Measurements from ENCODE around the gene BCL11A. TPM values are rescaled to one million over a fixed set of nuclear protein-coding genes. Genes with fewer than 3 reads are reported as not detected.
A peak's percentile ranks its signal among the peaks of the same experiment; 100 is the strongest.

The BCL11A gene
- polyA plus RNA-seq, 3 donors: 8.7 to 15.6 (median 11.1) TPM

DNA sequence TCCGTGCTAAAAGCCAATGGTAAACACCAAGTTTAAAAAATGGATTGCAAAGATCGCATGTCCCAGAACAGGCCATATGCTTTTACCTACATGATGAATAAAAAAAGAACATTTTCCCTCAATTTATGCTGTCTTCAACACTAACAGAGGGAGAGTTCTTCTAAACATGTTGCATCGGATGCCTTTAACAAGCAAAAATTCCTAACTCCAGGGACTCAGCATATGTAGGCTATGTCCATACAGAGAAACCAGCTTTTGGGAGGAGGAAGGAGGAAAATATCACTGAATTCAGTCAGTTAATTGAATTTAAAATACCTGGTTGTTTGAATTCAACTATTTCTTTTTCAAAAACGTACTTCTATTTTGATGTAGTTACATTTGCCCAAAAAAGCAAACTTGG is 28.6 kb downstream of the BCL11A start:
- peaks cover 9% of the 10 kb centered on the region for H4K20me1 ChIP-seq (ENCODE audit: insufficient read depth, low read length)

DNA sequence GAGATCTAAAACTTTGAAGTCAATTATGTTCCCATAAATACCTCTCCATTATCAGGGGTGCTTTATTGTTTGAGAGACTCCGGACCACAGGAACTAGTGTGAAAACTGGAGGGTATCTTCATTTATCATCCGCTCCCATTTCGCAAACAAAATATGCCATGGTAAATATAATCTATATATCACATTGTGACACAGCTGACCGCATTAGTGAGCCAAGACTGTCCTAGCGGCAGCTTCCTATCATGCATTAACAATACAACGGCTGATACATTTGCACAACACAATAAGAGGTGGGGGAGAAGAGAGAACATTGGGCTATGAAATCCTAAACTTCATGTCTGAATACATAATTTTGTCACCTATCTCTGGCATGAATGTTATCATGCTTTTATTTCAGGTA is 29.5 kb downstream of the BCL11A start:
- DNase-seq: peak in 2 of 3 donors; percentile 60 to 68
- H3K9ac ChIP-seq (ENCODE audit: insufficient read depth, low read length, poor library complexity, severe bottlenecking): no peak overlapping the region
- H3K4me3 ChIP-seq (replicated peaks in 1 of 3; ENCODE audit: low read depth in 2 of 3, low read length in 3 of 3): no peak overlapping the region
- Mint-ChIP-seq H3K27me3 (ENCODE audit: low read depth in 3 of 3) (no peaks in the 10 kb centered on the region), H3K36me3 (peaks cover 25 to 42% of the 10 kb centered on the region in 2 donors), H3K27ac (peak overlapping the region in 5 of 7 donors; percentile 4 to 78 (median 64)), H3K4me3 (no peak overlapping the region), H3K4me1 (peaks cover 74% of the 10 kb centered on the region), H3K9me3 (peaks cover 0 to 1% (median 0%) of the 10 kb centered on the region in 7 donors)
- peak overlapping the region; percentile 8 for H3K4me2 ChIP-seq (replicated peaks; ENCODE audit: extremely low read depth, low read length, poor library complexity, severe bottlenecking)
- peak overlapping the region in 1 of 2 donors; percentile 17 for H3K27ac ChIP-seq (ENCODE audit: low read depth in 1 of 2, low read length in 2 of 2)
- TF ChIP-seq, protein P1, sequence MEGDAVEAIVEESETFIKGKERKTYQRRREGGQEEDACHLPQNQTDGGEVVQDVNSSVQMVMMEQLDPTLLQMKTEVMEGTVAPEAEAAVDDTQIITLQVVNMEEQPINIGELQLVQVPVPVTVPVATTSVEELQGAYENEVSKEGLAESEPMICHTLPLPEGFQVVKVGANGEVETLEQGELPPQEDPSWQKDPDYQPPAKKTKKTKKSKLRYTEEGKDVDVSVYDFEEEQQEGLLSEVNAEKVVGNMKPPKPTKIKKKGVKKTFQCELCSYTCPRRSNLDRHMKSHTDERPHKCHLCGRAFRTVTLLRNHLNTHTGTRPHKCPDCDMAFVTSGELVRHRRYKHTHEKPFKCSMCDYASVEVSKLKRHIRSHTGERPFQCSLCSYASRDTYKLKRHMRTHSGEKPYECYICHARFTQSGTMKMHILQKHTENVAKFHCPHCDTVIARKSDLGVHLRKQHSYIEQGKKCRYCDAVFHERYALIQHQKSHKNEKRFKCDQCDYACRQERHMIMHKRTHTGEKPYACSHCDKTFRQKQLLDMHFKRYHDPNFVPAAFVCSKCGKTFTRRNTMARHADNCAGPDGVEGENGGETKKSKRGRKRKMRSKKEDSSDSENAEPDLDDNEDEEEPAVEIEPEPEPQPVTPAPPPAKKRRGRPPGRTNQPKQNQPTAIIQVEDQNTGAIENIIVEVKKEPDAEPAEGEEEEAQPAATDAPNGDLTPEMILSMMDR (IDR thresholded peaks at IDR 0.05): peak; percentile 18
- intact Hi-C loops (cut with micrococcal nuclease): no loop called here
- peaks cover 100% of the 10 kb centered on the region for H3K79me2 ChIP-seq (ENCODE audit: insufficient read depth, low read length)
- H3K9me3 ChIP-seq (replicated peaks in 1 of 2; ENCODE audit: control insufficient read depth in 1 of 2, insufficient read depth in 1 of 2, low read length in 2 of 2): no peaks in the 10 kb centered on the region
- peaks cover 46 to 54% of the 10 kb centered on the region in 2 donors for H3K4me1 ChIP-seq (ENCODE audit: control insufficient read depth in 1 of 2, insufficient read depth in 2 of 2, low read length in 2 of 2)
- no peaks in the 10 kb centered on the region for H3K27me3 ChIP-seq (ENCODE audit: control insufficient read depth in 2 of 2, insufficient read depth in 2 of 2, low read length in 2 of 2)
- no peak overlapping the region for H2AFZ ChIP-seq (ENCODE audit: insufficient read depth, low read depth, low read length, poor library complexity, severe bottlenecking)
- H4K20me1 ChIP-seq (ENCODE audit: insufficient read depth, low read length): peaks cover 9% of the 10 kb centered on the region
- peaks cover 4 to 14% of the 10 kb centered on the region in 2 donors for H3K36me3 ChIP-seq (replicated peaks in 1 of 2; ENCODE audit: control insufficient read depth in 1 of 2, insufficient read depth in 2 of 2, low read length in 2 of 2)
- no CpG with 5 or more reads among the region's 6 CpGs for WGBS (ENCODE audit: insufficient coverage)

More for the DNA sequence above, 28.6 kb downstream of the BCL11A start:
- H3K27ac ChIP-seq (ENCODE audit: low read depth in 1 of 2, low read length in 2 of 2): no peak overlapping the region
- peaks cover 21 to 36% of the 10 kb centered on the region in 2 donors for H3K36me3 Mint-ChIP-seq
- no peak overlapping the region for H3K4me3 Mint-ChIP-seq
- no peak overlapping the region for H3K27ac Mint-ChIP-seq
- no peak overlapping the region for H2AFZ ChIP-seq (ENCODE audit: insufficient read depth, low read depth, low read length, poor library complexity, severe bottlenecking)
- H3K4me2 ChIP-seq (replicated peaks; ENCODE audit: extremely low read depth, low read length, poor library complexity, severe bottlenecking): no peak overlapping the region
- H3K9ac ChIP-seq (ENCODE audit: insufficient read depth, low read length, poor library complexity, severe bottlenecking): no peak overlapping the region
- H3K79me2 ChIP-seq (ENCODE audit: insufficient read depth, low read length): peaks cover 100% of the 10 kb centered on the region
- H3K4me3 ChIP-seq (replicated peaks in 1 of 3; ENCODE audit: low read depth in 2 of 3, low read length in 3 of 3): no peak overlapping the region
- no peaks in the 10 kb centered on the region for H3K27me3 Mint-ChIP-seq (ENCODE audit: low read depth in 3 of 3)
- peaks cover 83% of the 10 kb centered on the region for H3K4me1 Mint-ChIP-seq
- peaks cover 55 to 63% of the 10 kb centered on the region in 2 donors for H3K4me1 ChIP-seq (ENCODE audit: control insufficient read depth in 1 of 2, insufficient read depth in 2 of 2, low read length in 2 of 2)
- peaks cover 0 to 1% (median 0%) of the 10 kb centered on the region in 7 donors for H3K9me3 Mint-ChIP-seq
- TF ChIP-seq, protein P1 (IDR thresholded peaks at IDR 0.05): no peak
- no peaks in the 10 kb centered on the region for H3K9me3 ChIP-seq (replicated peaks in 1 of 2; ENCODE audit: control insufficient read depth in 1 of 2, insufficient read depth in 1 of 2, low read length in 2 of 2)
- no peak for DNase-seq
- H3K36me3 ChIP-seq (replicated peaks in 1 of 2; ENCODE audit: control insufficient read depth in 1 of 2, insufficient read depth in 2 of 2, low read length in 2 of 2): peaks cover 4 to 6% of the 10 kb centered on the region in 2 donors
- H3K27me3 ChIP-seq (ENCODE audit: control insufficient read depth in 2 of 2, insufficient read depth in 2 of 2, low read length in 2 of 2): no peaks in the 10 kb centered on the region
- 100% methylated on average over 1 of the region's 4 CpGs for WGBS (ENCODE audit: insufficient coverage)
- intact Hi-C loops (cut with micrococcal nuclease): no loop called here
